GM10266 (cell line): ENCODE results near the gene CARMIL1.

Source experiments
- DNase-seq: peaks from one replicate; pipeline ENCODE4 v3.0.0; 2012; ENCODE audit errors: extremely low spot score
- TF ChIP-seq, protein P1 (sequence below): IDR thresholded peaks from 2 replicates; pipeline ENCODE4 v1.5.1; 2012; ENCODE audit warnings: mild to moderate bottlenecking, low read depth; ENCODE audit not compliant: control insufficient read depth, insufficient read depth; ENCODE audit errors: missing control alignments

Gene CARMIL1

DNA sequence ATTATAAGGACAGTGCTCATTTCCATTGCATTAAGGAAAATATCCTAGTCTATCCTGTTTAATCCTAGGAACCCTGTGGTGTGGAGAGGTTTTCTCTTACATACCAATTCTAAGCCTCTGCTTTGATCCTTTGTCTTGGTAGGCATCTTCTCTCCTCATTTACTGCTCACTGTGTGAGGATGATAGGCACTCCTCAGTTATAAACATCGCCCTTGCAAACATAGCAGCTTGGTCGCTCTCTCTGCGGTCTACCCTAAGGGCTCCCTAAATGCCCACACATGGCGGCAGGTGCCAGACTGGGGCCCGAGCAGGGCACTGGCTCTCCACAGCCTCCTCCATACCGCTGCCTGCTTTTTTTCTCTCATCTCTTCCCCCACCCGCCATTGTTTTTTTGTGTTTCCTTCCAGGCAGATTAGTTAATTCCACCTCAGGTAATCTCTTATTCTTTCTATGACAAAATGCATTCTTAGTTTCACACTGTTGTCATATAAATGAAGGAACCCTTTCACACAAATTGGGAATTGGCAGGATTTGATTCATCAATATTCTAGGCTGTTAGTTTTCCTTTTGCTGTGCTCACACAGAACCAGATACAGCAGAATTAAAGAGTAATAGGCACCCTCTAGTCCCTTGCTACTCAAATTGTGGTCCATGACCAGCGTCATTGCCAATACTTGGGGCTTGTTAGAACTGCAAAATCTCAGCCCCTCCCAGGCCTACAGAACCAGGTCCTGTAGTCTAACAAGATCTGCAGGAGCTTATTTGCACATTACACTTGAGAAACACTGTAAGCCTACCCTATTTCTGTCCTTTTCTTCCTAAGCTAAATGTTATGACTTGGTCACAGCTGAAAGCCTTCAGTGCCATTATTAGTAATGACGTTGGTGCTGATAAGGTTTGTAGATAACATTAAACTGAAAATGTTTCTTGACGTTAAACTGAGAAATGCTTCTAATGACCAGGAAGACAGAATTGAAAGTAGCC, 36.3 kb downstream of the CARMIL1 start:
- TF ChIP-seq, protein P1, sequence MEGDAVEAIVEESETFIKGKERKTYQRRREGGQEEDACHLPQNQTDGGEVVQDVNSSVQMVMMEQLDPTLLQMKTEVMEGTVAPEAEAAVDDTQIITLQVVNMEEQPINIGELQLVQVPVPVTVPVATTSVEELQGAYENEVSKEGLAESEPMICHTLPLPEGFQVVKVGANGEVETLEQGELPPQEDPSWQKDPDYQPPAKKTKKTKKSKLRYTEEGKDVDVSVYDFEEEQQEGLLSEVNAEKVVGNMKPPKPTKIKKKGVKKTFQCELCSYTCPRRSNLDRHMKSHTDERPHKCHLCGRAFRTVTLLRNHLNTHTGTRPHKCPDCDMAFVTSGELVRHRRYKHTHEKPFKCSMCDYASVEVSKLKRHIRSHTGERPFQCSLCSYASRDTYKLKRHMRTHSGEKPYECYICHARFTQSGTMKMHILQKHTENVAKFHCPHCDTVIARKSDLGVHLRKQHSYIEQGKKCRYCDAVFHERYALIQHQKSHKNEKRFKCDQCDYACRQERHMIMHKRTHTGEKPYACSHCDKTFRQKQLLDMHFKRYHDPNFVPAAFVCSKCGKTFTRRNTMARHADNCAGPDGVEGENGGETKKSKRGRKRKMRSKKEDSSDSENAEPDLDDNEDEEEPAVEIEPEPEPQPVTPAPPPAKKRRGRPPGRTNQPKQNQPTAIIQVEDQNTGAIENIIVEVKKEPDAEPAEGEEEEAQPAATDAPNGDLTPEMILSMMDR: no peak
- no peak for DNase-seq

DNA sequence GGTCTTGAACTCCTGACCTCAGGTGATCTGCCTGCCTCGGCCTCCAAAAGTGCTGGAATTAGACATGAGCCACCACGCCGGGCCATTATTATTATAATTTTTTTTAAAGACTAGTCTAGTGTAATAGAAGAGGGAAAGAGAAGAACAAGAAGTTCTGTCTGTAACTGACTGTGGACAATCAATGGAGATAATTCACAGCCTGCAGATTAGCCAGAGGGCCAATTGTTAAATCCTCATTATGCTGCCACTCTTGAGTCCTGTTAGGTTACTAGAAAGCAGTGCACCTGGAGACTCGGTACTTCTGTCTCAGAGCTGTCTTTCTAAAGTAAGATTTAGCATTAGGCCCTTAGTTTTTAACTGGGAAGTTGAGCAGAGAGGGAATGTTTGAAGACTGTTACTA, 37.5 kb downstream of the CARMIL1 start:
- no peak for DNase-seq
- TF ChIP-seq, protein P1: no peak

DNA sequence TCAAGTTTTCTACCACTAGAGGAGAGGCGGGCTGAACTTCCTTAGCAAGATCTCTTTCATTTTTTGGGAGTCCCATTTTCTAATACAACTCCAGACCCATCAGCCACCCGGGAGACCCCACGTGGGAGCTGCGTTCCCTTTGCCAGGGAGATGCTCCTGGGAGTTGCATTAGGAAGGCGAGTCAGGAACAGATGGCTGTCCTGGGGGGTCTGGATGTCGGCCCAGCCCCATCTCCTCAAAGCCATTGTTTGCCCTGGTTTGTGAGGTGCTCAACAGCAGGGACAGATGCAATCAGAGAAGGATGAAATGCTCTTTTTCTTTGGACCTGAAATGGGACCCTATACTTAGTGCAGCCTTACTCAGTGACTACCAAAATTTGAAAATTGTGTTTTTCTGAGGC, 39.4 kb downstream of the CARMIL1 start:
- DNase-seq: no peak
- TF ChIP-seq, protein P1: no peak

DNA sequence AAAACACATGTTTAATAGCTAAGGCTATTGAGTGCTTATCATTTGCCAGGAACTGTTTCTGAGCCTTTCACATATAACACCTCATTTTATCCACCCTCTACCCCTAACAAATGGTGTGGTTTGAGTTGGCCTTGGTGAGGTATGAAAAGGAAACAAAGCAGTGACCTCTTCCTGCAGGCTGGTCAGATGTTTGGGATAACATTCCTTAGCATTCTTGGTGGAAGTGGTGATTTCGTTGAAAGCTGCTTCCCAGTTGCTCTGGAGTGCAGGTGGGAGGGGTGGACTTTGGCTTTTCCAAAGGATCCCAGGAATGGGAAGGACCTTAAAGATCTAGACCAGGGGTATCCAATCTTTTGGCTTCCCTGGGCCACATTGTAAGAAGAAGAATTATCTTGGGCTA, 41.3 kb downstream of the CARMIL1 start:
- no peak for DNase-seq
- TF ChIP-seq, protein P1: no peak

DNA sequence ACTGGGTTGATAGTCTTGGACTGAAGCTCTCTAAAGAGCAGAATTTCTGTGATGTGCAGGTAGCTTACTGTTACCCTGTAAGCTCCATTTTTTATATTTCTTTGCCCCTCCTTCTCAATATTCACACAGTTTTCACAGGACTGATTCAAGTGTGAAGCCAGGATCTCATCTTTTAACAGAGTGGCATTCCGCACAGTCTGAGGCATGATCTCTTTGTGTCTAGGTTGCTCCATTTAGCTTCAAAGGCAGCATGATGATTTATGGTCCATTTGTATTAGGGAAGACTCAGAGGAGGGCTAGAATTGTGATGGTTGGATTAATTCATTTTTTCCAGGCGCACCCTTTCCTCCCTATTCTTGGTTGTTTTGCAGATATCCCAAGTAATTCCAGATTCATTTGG, 43.5 kb downstream of the CARMIL1 start:
- TF ChIP-seq, protein P1: no peak
- DNase-seq: no peak

DNA sequence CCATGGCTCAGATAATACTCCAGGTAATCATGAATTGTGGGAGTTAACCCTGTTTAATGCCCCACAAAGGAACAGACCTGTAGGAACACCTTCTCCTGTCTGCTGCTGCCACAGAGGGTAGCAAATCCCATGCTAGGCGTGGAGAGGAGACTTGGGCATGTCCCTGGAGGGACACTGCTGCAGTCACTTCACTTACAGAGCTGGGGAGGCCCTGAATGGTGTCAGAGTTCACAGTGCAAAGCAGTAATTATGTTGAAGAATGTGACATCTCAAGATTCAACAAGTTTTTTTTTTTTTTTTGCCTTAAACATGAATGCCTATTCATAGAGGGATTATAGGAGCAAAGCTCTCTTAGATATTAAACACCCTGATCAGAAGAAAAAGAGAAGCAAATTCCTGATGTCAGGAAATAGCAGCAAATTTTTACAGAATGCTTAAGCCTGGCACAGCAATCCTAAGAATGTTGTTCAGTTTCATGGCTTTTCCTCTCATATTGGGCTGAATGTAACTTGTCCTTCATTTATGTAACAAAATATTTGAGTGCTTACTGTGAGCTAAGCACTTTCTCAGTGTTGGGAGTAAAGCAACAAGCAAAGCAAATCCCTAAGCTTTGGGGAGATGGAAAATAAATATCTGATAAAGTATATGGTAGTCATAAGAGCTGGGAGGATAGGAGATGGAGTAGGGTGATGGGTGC, 45.0 kb downstream of the CARMIL1 start:
- TF ChIP-seq, protein P1: no peak
- DNase-seq: no peak

DNA sequence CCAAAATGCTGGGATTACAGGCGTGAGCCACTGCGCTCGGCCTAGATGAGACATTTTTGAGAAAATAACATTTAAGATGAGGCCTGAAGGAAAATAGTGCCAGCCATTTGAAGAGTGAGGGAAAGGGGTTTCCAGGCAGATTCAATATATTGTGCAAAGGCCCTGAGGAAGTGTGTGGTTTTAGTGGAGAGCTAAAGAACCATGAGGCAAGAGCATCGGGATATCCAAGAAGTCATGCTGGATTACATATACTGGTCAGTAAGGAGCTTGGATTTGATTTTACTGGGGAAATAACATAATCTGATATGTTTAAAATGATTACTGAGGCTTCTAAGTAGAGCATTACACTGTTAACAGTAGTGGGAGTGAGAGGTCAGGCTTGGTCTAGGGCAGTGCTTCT, 47.0 kb downstream of the CARMIL1 start:
- DNase-seq: no peak
- TF ChIP-seq, protein P1: no peak
